ENCODE results near the gene ANKRD55. TPM values are rescaled to one million over a fixed set of nuclear protein-coding genes. Genes with fewer than 3 reads are reported as not detected.

Gene ANKRD55
- total and polyA plus RNA-seq, 4 donors = 0.37 to 1.9 (median 1.4) TPM

- Histone ChIP-seq H3K9ac (ENCODE audit: low read depth in 1 of 2, low read length in 2 of 2) (no peak overlapping the region), H3K4me3 (ENCODE audit: low read depth in 1 of 3, low read length in 3 of 3) (no peak overlapping the region), H3K9me3 (ENCODE audit: control insufficient read depth in 4 of 4, low read length in 3 of 4) (no peaks in the 10 kb centered on the region), H3K4me1 (ENCODE audit: control insufficient read depth in 4 of 4, insufficient read depth in 4 of 4, low read length in 3 of 4) (peaks cover 0 to 11% (median 5%) of the 10 kb centered on the region in 4 donors), H3K27ac (ENCODE audit: low read depth in 1 of 2, low read length in 2 of 2) (no peak overlapping the region), H3K36me3 (ENCODE audit: control insufficient read depth in 4 of 4, insufficient read depth in 3 of 4, low read depth in 1 of 4, low read length in 3 of 4) (no peaks in the 10 kb centered on the region), H3K27me3 (ENCODE audit: control insufficient read depth in 4 of 4, insufficient read depth in 4 of 4, low read length in 3 of 4) (no peaks in the 10 kb centered on the region)
- no peak for DNase-seq (ENCODE audit: low spot score)
- TF ChIP-seq FOXA1 (IDR thresholded peaks at IDR 0.05) (no peak), REST (IDR thresholded peaks at IDR 0.05) (no peak), EGR1 (IDR thresholded peaks at IDR 0.05; ENCODE audit: low read depth in 2 of 2) (no peak), ATF3 (IDR thresholded peaks at IDR 0.05) (no peak), RAD21 (IDR thresholded peaks at IDR 0.05) (no peak), TAF1 (conservative IDR thresholded peaks at IDR 0.05) (no peak), GABPA (IDR thresholded peaks at IDR 0.05 in 1 of 2, conservative IDR thresholded peaks at IDR 0.05 in 1 of 2) (no peak), FOXA2 (IDR thresholded peaks at IDR 0.05) (no peak), NR2F2 (IDR thresholded peaks at IDR 0.05) (no peak), SP1 (IDR thresholded peaks at IDR 0.05) (no peak), JUND (IDR thresholded peaks at IDR 0.05) (no peak), CTCF (IDR thresholded peaks at IDR 0.05; ENCODE audit: low read depth, low read length, missing input control) (no peak), HNF4A (conservative IDR thresholded peaks at IDR 0.05) (no peak), ZBTB33 (IDR thresholded peaks at IDR 0.05) (no peak), MAX (IDR thresholded peaks at IDR 0.05) (no peak), YY1 (IDR thresholded peaks at IDR 0.05) (no peak), RXRA (IDR thresholded peaks at IDR 0.05) (no peak)
- 79% methylated on average over 3 of the region's 3 CpGs for WGBS
Measured at GRCh38 chr5:56140073-56140472, 93.1 kb downstream of the ANKRD55 start.

GRCh38 chr5:56130664-56131063, 102.5 kb downstream of the ANKRD55 start:
- Histone ChIP-seq H3K9ac (ENCODE audit: low read depth in 1 of 2, low read length in 2 of 2) (no peak overlapping the region), H3K36me3 (ENCODE audit: control insufficient read depth in 4 of 4, insufficient read depth in 3 of 4, low read depth in 1 of 4, low read length in 3 of 4) (no peaks in the 10 kb centered on the region), H3K4me3 (ENCODE audit: low read depth in 1 of 3, low read length in 3 of 3) (no peak overlapping the region), H3K27me3 (ENCODE audit: control insufficient read depth in 4 of 4, insufficient read depth in 4 of 4, low read length in 3 of 4) (no peaks in the 10 kb centered on the region), H3K4me1 (ENCODE audit: control insufficient read depth in 4 of 4, insufficient read depth in 4 of 4, low read length in 3 of 4) (no peaks in the 10 kb centered on the region), H3K27ac (ENCODE audit: low read depth in 1 of 2, low read length in 2 of 2) (no peak overlapping the region), H3K9me3 (ENCODE audit: control insufficient read depth in 4 of 4, low read length in 3 of 4) (no peaks in the 10 kb centered on the region)
- 97% methylated on average over 2 of the region's 2 CpGs for WGBS
- no peak for TF ChIP-seq EGR1 (IDR thresholded peaks at IDR 0.05; ENCODE audit: low read depth in 2 of 2)
- TF ChIP-seq GABPA (IDR thresholded peaks at IDR 0.05 in 1 of 2, conservative IDR thresholded peaks at IDR 0.05 in 1 of 2) = no peak
- no peak for TF ChIP-seq FOXA2 (IDR thresholded peaks at IDR 0.05)
- TF ChIP-seq FOXA1 (IDR thresholded peaks at IDR 0.05) = no peak
- TF ChIP-seq JUND (IDR thresholded peaks at IDR 0.05) = no peak
- TF ChIP-seq RXRA (IDR thresholded peaks at IDR 0.05) = no peak
- DNase-seq (ENCODE audit: low spot score) = no peak
